Stimulated activated CD4-positive, alpha-beta T cell treated with anti-CD3 and anti-CD28 coated beads, Interleukin-2, amount 100 ng/mL, for 48 hours (primary cell): ENCODE measurements around the gene MOCOS.

Source experiments
- DNase-seq, 2 donors: peaks; one replicate each; pipeline ENCODE4 v3.0.0-alpha.2; 2020

Gene MOCOS

DNA sequence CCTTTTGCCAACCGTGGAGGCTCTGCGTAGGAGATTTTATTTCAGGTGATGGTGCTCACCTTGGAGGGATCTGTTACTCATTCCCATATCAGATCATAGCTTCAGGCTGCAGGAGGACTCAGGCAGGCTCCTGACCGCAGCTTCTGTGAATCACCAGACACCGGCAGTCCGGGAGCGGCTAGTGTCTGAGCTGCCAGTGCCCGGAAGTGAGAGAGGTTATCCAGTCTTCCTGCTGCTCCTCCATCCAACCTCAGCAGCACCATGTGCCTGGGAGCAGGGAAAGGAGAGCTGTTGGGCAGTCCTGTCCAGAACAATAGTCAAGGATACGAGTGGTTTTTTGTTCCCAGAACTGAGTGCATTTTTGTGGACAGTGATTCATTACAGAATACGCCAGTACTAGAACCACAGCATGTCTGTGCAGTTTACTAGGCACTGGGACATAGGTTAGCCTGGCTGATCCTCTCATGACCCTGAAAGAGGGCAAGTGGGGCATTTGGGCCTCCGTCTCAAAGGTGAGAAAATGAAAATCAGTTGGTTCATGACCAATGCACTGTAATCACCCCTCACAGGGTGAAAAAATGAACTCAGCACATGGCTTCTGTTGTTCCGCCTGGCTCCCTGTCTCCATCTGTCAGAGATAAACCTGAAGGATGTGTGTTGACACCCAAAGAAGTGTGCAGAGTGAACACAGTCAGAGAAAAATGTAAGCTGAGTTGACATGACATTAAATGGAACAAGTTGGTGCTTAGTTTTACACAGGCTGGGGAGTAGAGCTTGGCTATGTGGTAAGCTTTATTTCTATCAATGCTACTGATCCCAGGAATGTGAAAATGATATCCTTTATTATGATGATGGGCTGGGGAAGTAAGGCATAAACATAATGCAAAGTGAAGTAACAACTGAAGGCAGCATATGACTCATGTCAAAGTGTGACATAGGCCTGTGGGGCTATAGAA is 122.4 kb downstream of the MOCOS start:
- DNase-seq: no peak

DNA sequence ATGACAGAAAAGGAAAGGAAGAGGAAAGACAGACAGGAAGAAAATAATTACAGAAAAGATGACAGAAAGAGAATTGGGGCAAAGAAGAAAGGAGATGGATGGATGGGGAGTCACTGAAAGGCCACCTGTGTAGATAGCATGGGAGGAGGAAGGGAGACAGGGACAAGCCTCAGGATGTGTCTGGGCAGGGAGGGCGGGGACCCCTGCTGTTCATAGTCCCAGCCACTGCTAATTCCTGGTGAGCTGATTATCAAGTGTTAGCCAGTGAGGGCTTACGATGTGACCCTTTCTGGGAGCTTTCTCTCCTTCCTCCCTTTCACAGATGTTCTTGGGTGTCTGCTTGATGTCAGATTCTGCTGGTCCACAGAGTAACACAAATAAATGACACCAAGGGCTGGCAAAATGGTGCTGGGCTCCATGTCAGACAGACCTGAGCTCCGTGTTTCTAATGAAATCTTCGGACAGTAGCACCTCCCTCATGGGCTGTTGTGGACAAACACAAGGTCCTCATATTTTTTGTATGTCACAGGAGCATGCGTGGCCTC is 123.8 kb downstream of the MOCOS start:
- DNase-seq: no peak

DNA sequence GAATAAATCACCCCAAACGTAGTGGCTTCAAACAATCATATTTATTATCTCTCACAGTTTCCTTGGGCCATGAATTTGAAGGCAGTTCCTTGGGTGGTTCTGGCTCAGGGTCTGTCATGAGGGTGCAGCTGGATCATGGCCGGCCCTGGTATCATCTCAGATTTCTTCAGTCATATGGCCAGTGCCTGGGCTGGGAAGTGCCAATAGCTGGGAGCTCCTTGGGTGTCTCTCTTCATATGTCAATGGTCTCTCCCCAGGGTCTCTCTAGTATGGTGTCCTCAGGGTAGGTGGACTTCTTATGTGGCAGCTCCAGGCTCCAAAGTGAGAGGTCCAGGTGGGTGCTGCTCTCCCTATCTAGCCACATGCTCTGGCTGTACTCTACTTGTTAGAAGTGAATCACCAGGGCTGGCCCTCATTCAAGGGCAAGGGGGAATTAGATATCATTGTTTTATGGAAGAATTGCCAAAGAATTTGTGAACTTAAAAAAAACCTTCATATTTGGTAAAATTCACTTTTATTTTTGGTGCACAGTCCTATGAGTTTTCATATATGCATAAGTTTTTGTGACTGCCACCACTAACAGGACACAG is 125.6 kb downstream of the MOCOS start:
- no peak for DNase-seq

DNA sequence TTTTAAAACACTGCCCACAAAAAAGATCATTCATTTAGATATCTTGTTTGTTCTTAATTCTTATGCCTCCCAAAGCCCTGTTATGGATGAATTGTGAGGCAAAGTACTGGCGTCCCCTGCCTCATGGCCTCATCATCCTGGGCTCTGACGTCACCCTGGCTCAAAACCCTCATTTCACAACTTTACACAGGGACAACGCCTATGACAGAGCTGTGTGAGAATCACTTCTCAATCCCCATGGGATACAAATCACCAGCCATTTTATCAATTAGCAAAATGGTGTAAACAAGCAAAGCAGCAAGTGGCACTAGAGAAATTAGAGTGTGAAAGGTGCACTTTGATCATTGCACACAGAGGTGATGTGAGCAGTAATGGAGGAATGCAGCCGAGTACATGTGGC is 126.8 kb downstream of the MOCOS start:
- DNase-seq: no peak

DNA sequence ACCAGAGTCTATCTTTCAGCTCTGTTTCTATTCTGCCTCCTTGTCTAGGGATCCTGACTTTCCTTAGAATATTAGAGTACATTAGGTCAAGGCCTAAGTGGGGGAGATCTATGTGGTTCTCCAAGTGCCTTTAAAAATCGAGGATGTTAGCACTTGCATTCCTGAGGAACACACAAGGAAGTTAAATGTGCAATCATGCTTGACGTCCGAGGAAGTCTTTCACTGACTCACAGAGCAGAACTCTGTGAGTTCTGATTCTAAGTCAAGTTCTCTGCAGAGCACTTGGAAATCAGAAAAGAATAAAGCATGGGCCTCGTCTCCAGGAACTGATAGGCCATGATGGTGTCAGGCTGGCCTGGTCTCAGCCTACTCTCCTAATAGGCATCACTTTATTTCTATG is 127.5 kb downstream of the MOCOS start:
- no peak for DNase-seq

- DNase-seq: no peak
These were observed 128.4 kb downstream of the MOCOS start for GRCh38 chr18:36315736-36316135.

DNA sequence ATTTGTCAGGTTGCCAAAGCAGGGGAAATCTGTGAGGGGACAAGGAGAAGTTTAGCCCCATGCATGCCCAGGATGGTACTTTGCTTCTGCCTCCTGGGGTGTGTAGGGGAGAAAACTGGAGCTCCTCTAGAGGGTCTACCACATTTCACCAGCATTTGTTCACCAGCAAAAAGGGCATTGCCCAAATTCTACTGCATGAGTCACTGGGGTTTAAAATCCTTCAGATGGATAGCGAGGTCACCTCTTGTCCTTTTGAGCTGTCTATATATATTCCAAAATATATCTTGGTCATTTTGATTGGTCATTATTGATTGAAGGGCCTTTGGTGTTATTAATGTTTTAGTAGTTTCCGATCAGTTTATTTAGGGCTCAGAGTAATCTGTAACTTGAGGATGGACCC is 128.9 kb downstream of the MOCOS start:
- no peak for DNase-seq
